HCT116 (cell line): ENCODE measurements around the gene ATP2B3. TPM values are rescaled to one million over a fixed set of nuclear protein-coding genes. Genes with fewer than 3 reads are reported as not detected.

ENCODE experiments used
- ATAC-seq: fragments of 200-7000 bp; cut with Tn5 transposase; 2 replicates; pipeline ENCODE4 v1.9.1; 2020; ENCODE audit warnings: mild to moderate bottlenecking, moderate library complexity
- BruUV-seq: library from RNA; stranded (reverse); fragments of 400-500 nt; replicated peaks from 2 replicates; lab custom pipeline; 2021; lab: Mats Ljungman, UMichigan
- CTCF ChIA-PET: fragments of 300-600 bp; sonication (Branson Sonifier 250); formaldehyde crosslinking; loops from one replicate; lab custom pipeline; 2021; ENCODE audit warnings: antibody characterized with exemption; lab: Charles Lee
- POLR2A ChIA-PET: fragments of 300-600, 350-600 bp; sonication (Branson Sonifier 250); formaldehyde crosslinking; loops from one replicate; lab custom pipeline; 2021; ENCODE audit warnings: antibody characterized with exemption; lab: Charles Lee
- RAD21 ChIA-PET, 2 experiments: fragments of 300-600 bp; sonication (Branson Sonifier 250); formaldehyde crosslinking; loops; one replicate each; lab custom pipeline; 2023; ENCODE audit warnings: low total read pairs in 2 of 2; ENCODE audit not compliant: uncharacterized antibody in 2 of 2, unreplicated experiment in 2 of 2, low non-redundant PET in 1 of 2; lab: Charles Lee
- DNase-seq: peaks from one replicate; pipeline ENCODE4 v3.0.0-alpha.2; 2010; ENCODE audit warnings: low read depth, low spot score
- H2AFZ ChIP-seq: fragments of 200-600 bp; shearing (Covaris generic), sonication (generic); 2 replicates; pipeline ENCODE4 v1.6.1; 2017; ENCODE audit warnings: low read depth, mixed run types, mixed read lengths, antibody characterized with exemption, low read length; ENCODE audit not compliant: poor library complexity, severe bottlenecking
- H3K27ac ChIP-seq: 2 replicates; pipeline ENCODE4 v1.5.1; 2012; ENCODE audit warnings: low read depth, low read length
- H3K27me3 ChIP-seq: fragments of 200-600 bp; sonication (generic); 2 replicates; pipeline ENCODE4 v1.6.1; 2016; ENCODE audit warnings: mixed run types, low read length, mixed read lengths; ENCODE audit not compliant: insufficient read depth
- H3K36me3 ChIP-seq, 2 experiments: fragments of 200-500 bp in 1 of 2; fragments of 200-600 bp in 1 of 2; sonication (Bioruptor generic) in 1 of 2; sonication (generic) in 1 of 2; 2 replicates each; pipeline versions ENCODE4 v1.5.1 to v1.6.1; 2014 to 2016; ENCODE audit warnings: low read length in 2 of 2, inconsistent platforms in 1 of 2, mixed read lengths in 1 of 2, mixed run types in 1 of 2; ENCODE audit not compliant: insufficient read depth in 2 of 2, control insufficient read depth in 1 of 2
- H3K4me1 ChIP-seq, 2 experiments: fragments of 200-600 bp in 1 of 2; sonication (generic) in 1 of 2; 2 replicates each; pipeline versions ENCODE4 v1.5.1 to v1.6.1; 2012 to 2017; ENCODE audit warnings: low read length in 2 of 2, inconsistent platforms in 1 of 2, mild to moderate bottlenecking in 1 of 2, mixed read lengths in 1 of 2, mixed run types in 1 of 2, moderate library complexity in 1 of 2; ENCODE audit not compliant: insufficient read depth in 2 of 2, control insufficient read depth in 1 of 2
- H3K4me2 ChIP-seq: fragments of 200-600 bp; sonication (generic); 2 replicates; pipeline ENCODE4 v1.6.1; 2017; ENCODE audit warnings: mixed run types, low read length, mixed read lengths
- H3K4me3 ChIP-seq, 2 experiments: fragments of 200-600 bp in 1 of 2; sonication (generic) in 1 of 2; replicated peaks in 1 of 2; 2 replicates each; pipeline ENCODE4 v1.5.1; 2011 to 2016; ENCODE audit warnings: low read length in 2 of 2, control low read depth in 1 of 2, low read depth in 1 of 2, mild to moderate bottlenecking in 1 of 2, mixed read lengths in 1 of 2, mixed run types in 1 of 2
- H3K79me2 ChIP-seq: fragments of 200-600 bp; sonication (generic); 2 replicates; pipeline ENCODE4 v1.6.1; 2017; ENCODE audit warnings: mild to moderate bottlenecking, mixed run types, low read length, moderate library complexity, mixed read lengths; ENCODE audit not compliant: insufficient read depth
- H3K9ac ChIP-seq: fragments of 200-600 bp; sonication (generic); 2 replicates; pipeline ENCODE4 v1.6.1; 2016; ENCODE audit warnings: low read length, mixed read lengths
- H3K9me2 ChIP-seq: fragments of 200-600 bp; sonication (generic), shearing (Covaris generic); 2 replicates; pipeline ENCODE4 v1.6.1; 2017; ENCODE audit warnings: mixed run types, mild to moderate bottlenecking, moderate library complexity; ENCODE audit not compliant: insufficient read depth
- H3K9me3 ChIP-seq, 2 experiments: fragments of 200-500 bp in 1 of 2; fragments of 200-600 bp in 1 of 2; sonication (Bioruptor generic) in 1 of 2; sonication (generic) in 1 of 2; 2 replicates each; pipeline ENCODE4 v1.6.1; 2014 to 2017; ENCODE audit warnings: low read length in 2 of 2, mixed read lengths in 2 of 2, inconsistent platforms in 1 of 2, low read depth in 1 of 2, mild to moderate bottlenecking in 1 of 2, mixed run types in 1 of 2, moderate library complexity in 1 of 2; ENCODE audit not compliant: control insufficient read depth in 1 of 2, insufficient read depth in 1 of 2
- H4K20me1 ChIP-seq: fragments of 200-600 bp; sonication (generic), shearing (Covaris generic); 2 replicates; pipeline ENCODE4 v1.6.1; 2017; ENCODE audit warnings: mixed run types, mild to moderate bottlenecking, moderate library complexity; ENCODE audit not compliant: insufficient read depth
- CBX3 ChIP-seq: IDR thresholded peaks from 2 replicates; pipeline ENCODE4 v1.6.1; 2012; ENCODE audit warnings: low read depth
- EGR1 ChIP-seq: IDR thresholded peaks from 2 replicates; pipeline ENCODE4 v1.6.1; 2012; ENCODE audit warnings: low read depth
- EZH2 ChIP-seq: fragments of 200-600 bp; sonication (generic); IDR thresholded peaks from 2 replicates; pipeline ENCODE4 v1.6.1; 2017; ENCODE audit warnings: antibody characterized with exemption, mixed run types
- MAX ChIP-seq: IDR thresholded peaks from 2 replicates; pipeline ENCODE4 v1.6.1; 2012
- RAD21 ChIP-seq: IDR thresholded peaks from 2 replicates; pipeline ENCODE4 v1.6.1; 2012; ENCODE audit warnings: low read depth, mild to moderate bottlenecking
- REST ChIP-seq: IDR thresholded peaks from 2 replicates; pipeline ENCODE4 v1.6.1; 2012; ENCODE audit warnings: low read depth
- ZFX ChIP-seq: fragments of 450-650 bp; IDR thresholded peaks from 2 replicates; pipeline ENCODE4 v1.6.1; 2017
- intact Hi-C: fragments of 100-400 bp; cut with micrococcal nuclease; formaldehyde crosslinking; loops from 2 replicates; pipeline ENCODE4 v1.10.0; 2022
- total RNA-seq: library from RNA; stranded (reverse); gene quantifications from one replicate; pipeline ENCODE4 v1.2.1, GENCODE V29; 2021; ENCODE audit not compliant: unreplicated experiment
- TF ChIP-seq, protein P1 (sequence below): IDR thresholded peaks from 2 replicates; pipeline ENCODE4 v1.6.1; 2011; ENCODE audit warnings: mild to moderate bottlenecking, low read length, moderate library complexity; ENCODE audit not compliant: insufficient replicate concordance; ENCODE audit errors: extremely low read depth

The ATP2B3 gene
- total RNA-seq, 1 experiment from 2014 or later: not detected

DNA sequence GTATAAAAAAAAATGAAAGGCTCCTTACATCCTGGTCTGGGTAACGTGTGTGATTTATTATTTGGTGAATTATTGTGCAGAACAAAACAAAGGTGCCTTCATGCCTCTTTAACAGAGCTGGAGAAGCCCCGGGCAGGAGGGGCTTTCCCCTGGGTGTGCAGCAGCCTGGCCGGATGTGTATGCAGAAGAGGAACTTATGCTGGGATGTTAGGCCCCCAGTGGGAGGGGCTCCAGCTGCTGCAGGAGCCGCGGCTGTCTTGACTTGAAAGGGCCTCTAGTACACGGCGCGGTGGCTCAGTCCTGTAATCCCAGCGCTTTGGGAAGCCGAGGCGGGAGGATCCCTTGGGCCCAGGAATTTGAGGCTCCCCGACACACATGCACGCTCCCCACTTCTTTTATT, 65.5 kb downstream of the ATP2B3 start:
- DNase-seq: no peak
- no peak overlapping the region for H3K9ac ChIP-seq
- H3K79me2 ChIP-seq: no peaks in the 10 kb centered on the region
- intact Hi-C loops: no loop called here
- ChIA-PET RAD21 (no interaction called here), CTCF (no interaction called here)
- BruUV-seq: no TSS peak
- no peaks in the 10 kb centered on the region for H3K4me1 ChIP-seq
- TF ChIP-seq EZH2: no peak
- TF ChIP-seq CBX3: no peak
- no peak for TF ChIP-seq ZFX
- TF ChIP-seq, all 23 proteins: peak for 0
- Histone ChIP-seq H3K27ac (no peak overlapping the region), H3K9me2 (no peaks in the 10 kb centered on the region), H3K36me3 (no peaks in the 10 kb centered on the region; a peak in 1 of 4 replicates), H3K4me3 (no peak overlapping the region), H3K9me3 (no peaks in the 10 kb centered on the region), H4K20me1 (no peaks in the 10 kb centered on the region), H3K27me3 (no peaks in the 10 kb centered on the region), H2AFZ (no peak overlapping the region), H3K4me2 (no peak overlapping the region)
- POLR2A ChIA-PET: no interaction called here
- ATAC-seq: no peak

- Histone ChIP-seq H3K4me1 (no peaks in the 10 kb centered on the region), H3K27ac (no peak overlapping the region), H3K27me3 (no peaks in the 10 kb centered on the region), H3K79me2 (no peaks in the 10 kb centered on the region)
- POLR2A ChIA-PET: no interaction called here
- TF ChIP-seq, protein P1, sequence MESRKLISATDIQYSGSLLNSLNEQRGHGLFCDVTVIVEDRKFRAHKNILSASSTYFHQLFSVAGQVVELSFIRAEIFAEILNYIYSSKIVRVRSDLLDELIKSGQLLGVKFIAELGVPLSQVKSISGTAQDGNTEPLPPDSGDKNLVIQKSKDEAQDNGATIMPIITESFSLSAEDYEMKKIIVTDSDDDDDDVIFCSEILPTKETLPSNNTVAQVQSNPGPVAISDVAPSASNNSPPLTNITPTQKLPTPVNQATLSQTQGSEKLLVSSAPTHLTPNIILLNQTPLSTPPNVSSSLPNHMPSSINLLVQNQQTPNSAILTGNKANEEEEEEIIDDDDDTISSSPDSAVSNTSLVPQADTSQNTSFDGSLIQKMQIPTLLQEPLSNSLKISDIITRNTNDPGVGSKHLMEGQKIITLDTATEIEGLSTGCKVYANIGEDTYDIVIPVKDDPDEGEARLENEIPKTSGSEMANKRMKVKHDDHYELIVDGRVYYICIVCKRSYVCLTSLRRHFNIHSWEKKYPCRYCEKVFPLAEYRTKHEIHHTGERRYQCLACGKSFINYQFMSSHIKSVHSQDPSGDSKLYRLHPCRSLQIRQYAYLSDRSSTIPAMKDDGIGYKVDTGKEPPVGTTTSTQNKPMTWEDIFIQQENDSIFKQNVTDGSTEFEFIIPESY: no peak
- TF ChIP-seq REST (no peak), EZH2 (no peak), MAX (no peak), EGR1 (no peak), RAD21 (no peak)
- TF ChIP-seq, all 23 proteins: peak for 0
- no peak for DNase-seq
- H2AFZ ChIP-seq: no peak overlapping the region
- ChIA-PET CTCF (no interaction called here), RAD21 (no interaction called here)
- ATAC-seq: no peak
- H4K20me1 ChIP-seq: no peaks in the 10 kb centered on the region
- no peaks in the 10 kb centered on the region; a peak in 1 of 4 replicates for H3K36me3 ChIP-seq
- no peak overlapping the region for H3K4me2 ChIP-seq
- H3K4me3 ChIP-seq: no peak overlapping the region
- no peak overlapping the region for H3K9ac ChIP-seq
- intact Hi-C loops: no loop called here
- H3K9me3 ChIP-seq: no peaks in the 10 kb centered on the region
- no peaks in the 10 kb centered on the region for H3K9me2 ChIP-seq
- no TSS peak for BruUV-seq
Measured at GRCh38 chrX:153583433-153583832, 66.0 kb downstream of the ATP2B3 start.
